BLaER1 treated with 17β-estradiol and CSF1 and Interleukin-3, amounts not matched to agents 10 nM and 100 nM (cell line): ENCODE results near the gene PRC1.

Source experiments
- H3K27ac ChIP-seq, 11 experiments: shearing (Covaris generic); formaldehyde crosslinking; 2 replicates each; pipeline ENCODE4 v1.8.1; 2022
- H3K27me3 ChIP-seq, 11 experiments: shearing (Covaris generic); formaldehyde crosslinking; 2 replicates each; pipeline ENCODE4 v1.8.1; 2022
- H3K36me3 ChIP-seq, 11 experiments: shearing (Covaris generic); formaldehyde crosslinking; 2 replicates each; pipeline ENCODE4 v1.8.1; 2022
- H3K4me1 ChIP-seq, 10 experiments: shearing (Covaris generic); formaldehyde crosslinking; 2 replicates each; pipeline ENCODE4 v1.8.1; 2022
- H3K4me2 ChIP-seq, 11 experiments: shearing (Covaris generic); formaldehyde crosslinking; 2 replicates each; pipeline ENCODE4 v1.8.1; 2022
- H3K4me3 ChIP-seq, 10 experiments: shearing (Covaris generic); formaldehyde crosslinking; 2 replicates each; pipeline ENCODE4 v1.8.1; 2022
- H3K9ac ChIP-seq, 11 experiments: shearing (Covaris generic); formaldehyde crosslinking; 2 replicates each; pipeline ENCODE4 v1.8.1; 2022
- H3K9me3 ChIP-seq, 11 experiments: shearing (Covaris generic); formaldehyde crosslinking; replicated peaks in 1 of 11; 2 replicates each; pipeline ENCODE4 v1.8.1; 2022
- H4K20me1 ChIP-seq, 11 experiments: shearing (Covaris generic); formaldehyde crosslinking; 2 replicates each; pipeline ENCODE4 v1.8.1; 2022
- Cebpa-rat ChIP-seq, 11 experiments: shearing (Covaris generic); IDR thresholded peaks; 2 replicates each; pipeline ENCODE4 v1.8.1; 2022

Gene PRC1

GRCh38 chr15:90947577-90948357, 46.6 kb downstream of the PRC1 start:
- no peak for TF ChIP-seq Cebpa-rat (IDR thresholded peaks at IDR 0.05)
- H3K4me3 ChIP-seq = no peak overlapping the region
- peaks cover 0 to 49% (median 12%) of the 10 kb centered on the region in 11 experiments; a peak in 11 of 22 replicates for H4K20me1 ChIP-seq
- H3K9me3 ChIP-seq = no peaks in the 10 kb centered on the region
- peaks cover 96 to 100% (median 98%) of the 10 kb centered on the region in 11 experiments for H3K36me3 ChIP-seq
- no peaks in the 10 kb centered on the region for H3K27me3 ChIP-seq
- peak overlapping the region in 1 of 11 experiments; percentile 1; a peak in 1 of 22 replicates for H3K27ac ChIP-seq
- H3K4me2 ChIP-seq = peak overlapping the region in 2 of 11 experiments; percentile 22 to 66; a peak in 2 of 22 replicates
- H3K4me1 ChIP-seq = peaks cover 5 to 34% (median 14%) of the 10 kb centered on the region in 10 experiments; a peak in 17 of 20 replicates
- no peak overlapping the region for H3K9ac ChIP-seq

DNA sequence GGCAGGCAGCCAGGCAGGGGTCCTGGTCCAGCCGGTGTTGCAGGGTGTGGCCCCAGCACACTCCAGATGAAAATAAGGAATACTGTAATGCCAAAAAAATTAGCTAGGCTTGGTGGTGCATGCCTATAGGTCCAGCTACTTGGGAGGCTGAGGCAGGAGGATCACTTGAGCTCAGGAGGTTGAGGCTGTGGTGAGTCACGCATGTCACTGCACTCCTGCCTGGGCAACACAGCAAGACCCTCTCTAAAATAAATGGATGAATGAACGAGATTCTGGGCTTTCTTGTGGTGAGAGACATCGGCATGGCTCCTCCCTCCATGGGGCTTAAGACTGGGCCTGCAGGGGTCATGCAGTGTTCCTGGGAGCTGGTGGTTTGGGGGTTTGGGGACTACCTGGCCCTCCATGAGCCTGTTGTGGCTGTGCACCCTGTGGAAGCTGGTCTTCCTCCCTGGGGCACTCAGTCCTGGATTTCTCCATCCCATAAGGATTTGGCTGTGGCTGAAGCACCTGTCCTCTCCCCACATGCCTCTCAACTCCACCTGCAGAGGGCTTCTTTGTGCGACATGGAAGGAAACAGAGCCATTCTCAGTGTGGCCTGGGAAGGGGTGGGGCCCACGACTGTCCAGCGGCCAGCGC, 47.3 kb downstream of the PRC1 start:
- peaks cover 0 to 56% (median 13%) of the 10 kb centered on the region in 11 experiments; a peak in 12 of 22 replicates for H4K20me1 ChIP-seq
- no peak overlapping the region for H3K4me2 ChIP-seq
- TF ChIP-seq Cebpa-rat (IDR thresholded peaks at IDR 0.05) = no peak
- no peak overlapping the region for H3K27ac ChIP-seq
- H3K4me1 ChIP-seq = peaks cover 5 to 34% (median 14%) of the 10 kb centered on the region in 10 experiments; a peak in 17 of 20 replicates
- H3K9ac ChIP-seq = no peak overlapping the region
- H3K27me3 ChIP-seq = no peaks in the 10 kb centered on the region
- no peaks in the 10 kb centered on the region for H3K9me3 ChIP-seq
- H3K36me3 ChIP-seq = peaks cover 96 to 100% (median 98%) of the 10 kb centered on the region in 11 experiments
- no peak overlapping the region for H3K4me3 ChIP-seq

- Histone ChIP-seq H3K4me1 (peaks cover 5 to 34% (median 14%) of the 10 kb centered on the region in 10 experiments; a peak in 17 of 20 replicates), H3K27ac (no peak overlapping the region), H3K27me3 (no peaks in the 10 kb centered on the region), H4K20me1 (peaks cover 0 to 56% (median 13%) of the 10 kb centered on the region in 11 experiments; a peak in 13 of 22 replicates), H3K4me2 (no peak overlapping the region), H3K9ac (no peak overlapping the region), H3K36me3 (peaks cover 96 to 100% (median 98%) of the 10 kb centered on the region in 11 experiments), H3K4me3 (no peak overlapping the region), H3K9me3 (no peaks in the 10 kb centered on the region)
- TF ChIP-seq Cebpa-rat (IDR thresholded peaks at IDR 0.05) = no peak
Observed at GRCh38 chr15:90946538-90946937, 47.8 kb downstream of the PRC1 start.

- no peaks in the 10 kb centered on the region for H3K9me3 ChIP-seq
- no peak overlapping the region for H3K27ac ChIP-seq
- no peak for TF ChIP-seq Cebpa-rat (IDR thresholded peaks at IDR 0.05)
- H3K4me1 ChIP-seq = peaks cover 5 to 30% (median 13%) of the 10 kb centered on the region in 10 experiments; a peak in 17 of 20 replicates
- H4K20me1 ChIP-seq = peaks cover 0 to 63% (median 14%) of the 10 kb centered on the region in 11 experiments; a peak in 13 of 22 replicates
- no peaks in the 10 kb centered on the region for H3K27me3 ChIP-seq
- peaks cover 96 to 100% (median 98%) of the 10 kb centered on the region in 11 experiments for H3K36me3 ChIP-seq
- no peak overlapping the region for H3K9ac ChIP-seq
- no peak overlapping the region for H3K4me3 ChIP-seq
- H3K4me2 ChIP-seq = no peak overlapping the region
Observed at GRCh38 chr15:90945091-90945490, 49.2 kb downstream of the PRC1 start.

DNA sequence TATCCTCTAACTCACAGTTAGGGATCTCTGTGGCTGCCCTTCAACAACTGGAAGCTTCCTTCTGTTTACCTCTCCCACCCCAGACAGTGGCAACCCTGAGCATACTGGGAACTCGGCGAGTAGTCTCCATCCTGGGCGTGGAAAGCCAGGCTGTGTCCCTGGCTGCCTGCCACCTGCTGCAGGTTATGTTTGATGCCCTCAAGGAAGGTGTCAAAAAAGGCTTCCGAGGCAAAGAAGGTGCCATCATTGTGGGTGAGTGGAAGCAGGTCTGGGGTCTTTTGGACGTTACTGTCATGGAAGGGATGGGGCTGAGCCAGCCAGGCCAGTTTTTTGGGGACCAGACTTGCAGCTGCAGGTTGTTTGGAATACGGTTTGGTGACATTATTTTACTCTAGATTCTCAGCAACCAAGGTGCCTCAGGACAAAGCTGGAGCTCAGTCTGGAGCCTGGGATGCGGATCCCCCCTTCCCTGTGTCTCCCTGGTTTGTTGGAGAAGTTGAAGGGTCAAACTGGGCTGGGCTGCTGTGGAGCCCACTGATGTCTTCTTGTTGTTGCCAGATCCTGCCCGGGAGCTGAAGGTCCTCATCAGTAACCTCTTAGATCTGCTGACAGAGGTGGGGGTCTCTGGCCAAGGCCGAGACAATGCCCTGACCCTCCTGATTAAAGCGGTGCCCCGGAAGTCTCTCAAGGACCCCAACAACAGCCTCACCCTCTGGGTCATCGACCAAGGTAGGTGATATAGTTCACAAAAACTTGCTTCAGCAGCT, 51.8 kb downstream of the PRC1 start:
- Histone ChIP-seq H3K27ac (no peak overlapping the region), H3K9ac (0 out of 22 replicates have a peak overlapping the region, but pooled peaks of 1 of the 11 experiments have one; percentile 15), H3K4me2 (no peak overlapping the region), H3K9me3 (no peaks in the 10 kb centered on the region), H3K27me3 (no peaks in the 10 kb centered on the region), H4K20me1 (peaks cover 0 to 53% (median 16%) of the 10 kb centered on the region in 11 experiments; a peak in 15 of 22 replicates), H3K4me1 (peaks cover 1 to 14% (median 10%) of the 10 kb centered on the region in 10 experiments; a peak in 16 of 20 replicates), H3K4me3 (no peak overlapping the region), H3K36me3 (peaks cover 98 to 100% (median 99%) of the 10 kb centered on the region in 11 experiments)
- TF ChIP-seq Cebpa-rat (IDR thresholded peaks at IDR 0.05) = no peak

DNA sequence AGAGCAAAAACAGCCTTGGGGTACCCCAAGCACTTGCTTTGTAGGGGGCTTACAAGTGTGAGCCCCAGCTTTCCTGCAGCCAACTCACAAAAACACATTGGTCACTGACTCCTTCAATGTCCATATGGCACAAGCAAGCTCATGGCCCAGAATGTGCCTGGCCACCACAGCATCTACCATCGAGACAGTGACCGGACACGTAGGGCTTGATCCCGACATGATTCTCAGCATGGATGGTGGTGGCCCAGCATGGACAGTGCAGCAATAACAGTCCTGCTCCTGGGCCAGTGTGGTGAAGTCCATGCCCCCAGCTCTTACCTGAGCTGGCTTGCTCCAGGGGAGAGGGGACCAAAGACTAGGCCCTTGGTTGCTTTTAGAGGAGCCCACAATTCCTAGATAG, 53.3 kb downstream of the PRC1 start:
- peaks cover 16 to 28% (median 23%) of the 10 kb centered on the region in 10 experiments for H3K4me1 ChIP-seq
- H3K4me2 ChIP-seq = no peak overlapping the region
- no peak overlapping the region for H3K9ac ChIP-seq
- H3K27me3 ChIP-seq = no peaks in the 10 kb centered on the region
- no peaks in the 10 kb centered on the region for H3K9me3 ChIP-seq
- H3K27ac ChIP-seq = no peak overlapping the region
- TF ChIP-seq Cebpa-rat (IDR thresholded peaks at IDR 0.05) = no peak
- H4K20me1 ChIP-seq = peaks cover 9 to 57% (median 19%) of the 10 kb centered on the region in 11 experiments; a peak in 19 of 22 replicates
- H3K4me3 ChIP-seq = no peak overlapping the region
- H3K36me3 ChIP-seq = peaks cover 90 to 100% (median 96%) of the 10 kb centered on the region in 11 experiments

GRCh38 chr15:90939756-90940155, 54.6 kb downstream of the PRC1 start:
- Histone ChIP-seq H3K4me2 (peak overlapping the region in 1 of 11 experiments; percentile 12; a peak in 3 of 22 replicates), H3K4me3 (no peak overlapping the region), H3K4me1 (peaks cover 22 to 35% (median 29%) of the 10 kb centered on the region in 10 experiments), H3K27me3 (no peaks in the 10 kb centered on the region), H4K20me1 (peaks cover 9 to 63% (median 25%) of the 10 kb centered on the region in 11 experiments; a peak in 19 of 22 replicates), H3K9ac (peak overlapping the region in 9 of 11 experiments; percentile 5 to 41 (median 20); a peak in 4 of 22 replicates), H3K27ac (no peak overlapping the region), H3K36me3 (peaks cover 79 to 90% (median 85%) of the 10 kb centered on the region in 11 experiments), H3K9me3 (no peaks in the 10 kb centered on the region)
- no peak for TF ChIP-seq Cebpa-rat (IDR thresholded peaks at IDR 0.05)

GRCh38 chr15:90938261-90938660, 56.1 kb downstream of the PRC1 start:
- Histone ChIP-seq H3K27ac (no peak overlapping the region), H3K9me3 (no peaks in the 10 kb centered on the region), H3K4me3 (no peak overlapping the region), H4K20me1 (peaks cover 9 to 59% (median 25%) of the 10 kb centered on the region in 11 experiments; a peak in 19 of 22 replicates), H3K27me3 (no peaks in the 10 kb centered on the region), H3K4me1 (peaks cover 32 to 50% (median 43%) of the 10 kb centered on the region in 10 experiments), H3K9ac (no peak overlapping the region), H3K36me3 (peaks cover 64 to 75% (median 70%) of the 10 kb centered on the region in 11 experiments), H3K4me2 (no peak overlapping the region)
- TF ChIP-seq Cebpa-rat (IDR thresholded peaks at IDR 0.05) = no peak
